HL-60 (cell line): Measurements from ENCODE around the gene CACNA2D3.

Experiments used
- POLR2AphosphoS5 ChIP-seq: IDR thresholded peaks from 2 replicates; pipeline ENCODE4 v1.6.1; 2012; ENCODE audit warnings: low read depth
- TF ChIP-seq, protein P1 (sequence below): IDR thresholded peaks from one replicate; pipeline ENCODE4 v1.5.1; 2011; ENCODE audit warnings: low read length, control low read depth, inconsistent platforms; ENCODE audit not compliant: insufficient read depth

GRCh38 chr3:54573858-54574257 is 451.5 kb downstream of the CACNA2D3 start:
- no peak for TF ChIP-seq POLR2AphosphoS5
- TF ChIP-seq, protein P1, sequence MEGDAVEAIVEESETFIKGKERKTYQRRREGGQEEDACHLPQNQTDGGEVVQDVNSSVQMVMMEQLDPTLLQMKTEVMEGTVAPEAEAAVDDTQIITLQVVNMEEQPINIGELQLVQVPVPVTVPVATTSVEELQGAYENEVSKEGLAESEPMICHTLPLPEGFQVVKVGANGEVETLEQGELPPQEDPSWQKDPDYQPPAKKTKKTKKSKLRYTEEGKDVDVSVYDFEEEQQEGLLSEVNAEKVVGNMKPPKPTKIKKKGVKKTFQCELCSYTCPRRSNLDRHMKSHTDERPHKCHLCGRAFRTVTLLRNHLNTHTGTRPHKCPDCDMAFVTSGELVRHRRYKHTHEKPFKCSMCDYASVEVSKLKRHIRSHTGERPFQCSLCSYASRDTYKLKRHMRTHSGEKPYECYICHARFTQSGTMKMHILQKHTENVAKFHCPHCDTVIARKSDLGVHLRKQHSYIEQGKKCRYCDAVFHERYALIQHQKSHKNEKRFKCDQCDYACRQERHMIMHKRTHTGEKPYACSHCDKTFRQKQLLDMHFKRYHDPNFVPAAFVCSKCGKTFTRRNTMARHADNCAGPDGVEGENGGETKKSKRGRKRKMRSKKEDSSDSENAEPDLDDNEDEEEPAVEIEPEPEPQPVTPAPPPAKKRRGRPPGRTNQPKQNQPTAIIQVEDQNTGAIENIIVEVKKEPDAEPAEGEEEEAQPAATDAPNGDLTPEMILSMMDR = no peak
